Mesenchymal stem cell (in vitro differentiated cells and primary cell): ENCODE data around the gene EHD1.

ENCODE experiments used
- DNase-seq: peaks from one replicate; pipeline ENCODE4 v3.0.0-alpha.2; 2013
- H2AFZ ChIP-seq: one replicate; pipeline ENCODE4 v1.6.1; 2013; ENCODE audit warnings: low read depth, mild to moderate bottlenecking, control low read depth, inconsistent platforms, low read length, moderate library complexity
- H2AK5ac ChIP-seq: 2 replicates; pipeline ENCODE4 v1.6.1; 2013; ENCODE audit warnings: low read length, moderate library complexity, mild to moderate bottlenecking, inconsistent platforms; ENCODE audit not compliant: severe bottlenecking
- H2BK120ac ChIP-seq: one replicate; pipeline ENCODE4 v1.6.1; 2013; ENCODE audit warnings: low read depth, mild to moderate bottlenecking, inconsistent platforms, low read length, moderate library complexity
- H2BK12ac ChIP-seq, 2 experiments: one replicate each; pipeline ENCODE4 v1.6.1; 2013; ENCODE audit warnings: inconsistent platforms in 2 of 2, low read length in 2 of 2, mild to moderate bottlenecking in 2 of 2, moderate library complexity in 2 of 2, control low read depth in 1 of 2
- H2BK15ac ChIP-seq: one replicate; pipeline ENCODE4 v1.6.1; 2013; ENCODE audit warnings: mild to moderate bottlenecking, low read depth, inconsistent platforms; ENCODE audit not compliant: poor library complexity, severe bottlenecking
- H2BK5ac ChIP-seq: 2 replicates; pipeline ENCODE4 v1.6.1; 2013; ENCODE audit warnings: low read depth, mild to moderate bottlenecking, low read length, control low read depth, inconsistent platforms; ENCODE audit not compliant: poor library complexity, severe bottlenecking
- H3K14ac ChIP-seq, 2 experiments: one replicate each; pipeline ENCODE4 v1.6.1; 2013; ENCODE audit warnings: inconsistent platforms in 2 of 2, low read length in 2 of 2, control low read depth in 1 of 2, mild to moderate bottlenecking in 1 of 2, moderate library complexity in 1 of 2
- H3K18ac ChIP-seq, 2 experiments: one replicate each; pipeline ENCODE4 v1.6.1; 2013; ENCODE audit warnings: inconsistent platforms in 2 of 2, low read length in 2 of 2, control low read depth in 1 of 2, low read depth in 1 of 2, mild to moderate bottlenecking in 1 of 2
- H3K23ac ChIP-seq, 2 experiments: one replicate each; pipeline ENCODE4 v1.6.1; 2013; ENCODE audit warnings: inconsistent platforms in 2 of 2, low read length in 2 of 2, mild to moderate bottlenecking in 2 of 2, moderate library complexity in 2 of 2, control low read depth in 1 of 2
- H3K27ac ChIP-seq: 2 replicates; pipeline ENCODE4 v1.5.1; 2013; ENCODE audit warnings: mild to moderate bottlenecking, moderate library complexity, low read length, control low read depth, inconsistent platforms; ENCODE audit not compliant: poor library complexity, severe bottlenecking
- H3K27me3 ChIP-seq, 2 experiments: 2 replicates each; pipeline versions ENCODE4 v1.6.1 to v1.7.0; 2013; ENCODE audit warnings: low read length in 2 of 2, mild to moderate bottlenecking in 2 of 2, moderate library complexity in 2 of 2, control low read depth in 1 of 2, inconsistent platforms in 1 of 2; ENCODE audit not compliant: control insufficient read depth in 1 of 2, insufficient read depth in 1 of 2
- H3K36me3 ChIP-seq, 2 experiments: 2 replicates each; pipeline versions ENCODE4 v1.6.1 to v1.7.0; 2013; ENCODE audit warnings: low read length in 2 of 2, control low read depth in 1 of 2, inconsistent platforms in 1 of 2, low read depth in 1 of 2, mild to moderate bottlenecking in 1 of 2; ENCODE audit not compliant: insufficient read depth in 2 of 2, control insufficient read depth in 1 of 2
- H3K4ac ChIP-seq, 2 experiments: one replicate each; pipeline ENCODE4 v1.6.1; 2013; ENCODE audit warnings: inconsistent platforms in 2 of 2, low read length in 2 of 2, mild to moderate bottlenecking in 2 of 2, moderate library complexity in 2 of 2, control low read depth in 1 of 2, low read depth in 1 of 2
- H3K4me1 ChIP-seq: 2 replicates; pipeline ENCODE4 v1.6.1; 2013; ENCODE audit warnings: low read depth, low read length, control low read depth; ENCODE audit not compliant: control insufficient read depth, insufficient read depth
- H3K4me2 ChIP-seq: 2 replicates; pipeline ENCODE4 v1.6.1; 2013; ENCODE audit warnings: low read length, mild to moderate bottlenecking, inconsistent platforms; ENCODE audit not compliant: poor library complexity, severe bottlenecking
- H3K4me3 ChIP-seq, 2 experiments: 2 replicates each; pipeline versions ENCODE4 v1.5.1 to v1.7.0; 2013; ENCODE audit warnings: low read length in 2 of 2, mild to moderate bottlenecking in 2 of 2, control low read depth in 1 of 2, low read depth in 1 of 2; ENCODE audit not compliant: insufficient read depth in 1 of 2
- H3K79me1 ChIP-seq: replicated peaks from 2 replicates; pipeline ENCODE4 v1.6.1; 2013; ENCODE audit warnings: mild to moderate bottlenecking, control low read depth, low read length, inconsistent platforms; ENCODE audit not compliant: poor library complexity, severe bottlenecking
- H3K9ac ChIP-seq: 2 replicates; pipeline ENCODE4 v1.7.0; 2013; ENCODE audit warnings: mild to moderate bottlenecking, low read length, moderate library complexity
- H3K9me3 ChIP-seq: 2 replicates; pipeline ENCODE4 v1.7.0; 2013; ENCODE audit warnings: mild to moderate bottlenecking, low read length; ENCODE audit not compliant: control insufficient read depth
- H4K8ac ChIP-seq: one replicate; pipeline ENCODE4 v1.6.1; 2013; ENCODE audit warnings: inconsistent platforms, mild to moderate bottlenecking, low read length, moderate library complexity
- H4K91ac ChIP-seq: one replicate; pipeline ENCODE4 v1.6.1; 2013; ENCODE audit warnings: mild to moderate bottlenecking, low read length, inconsistent platforms
- WGBS: methylation state at CpG from one replicate; pipeline ENCODE4 v1.1.7; 2013; ENCODE audit warnings: mixed read lengths; 5-methylcytosine and 5-hydroxymethylcytosine counted together

The EHD1 gene

GRCh38 chr11:64803846-64804345 is 74.5 kb downstream of the EHD1 start:
- Histone ChIP-seq H3K36me3 (peaks cover 48 to 67% of the 10 kb centered on the region in 2 experiments), H3K27ac (peak overlapping the region; percentile 31), H3K18ac (peak overlapping the region; percentile 28 to 76), H3K4me2 (peak overlapping the region; percentile 88), H3K4me3 (peak overlapping the region in 1 of 2 experiments; percentile 85), H2BK12ac (no peak overlapping the region), H3K23ac (no peak overlapping the region), H2AFZ (no peak overlapping the region), H4K8ac (peak overlapping the region; percentile 19), H3K4me1 (peaks cover 27% of the 10 kb centered on the region), H3K79me1 (peaks cover 28% of the 10 kb centered on the region), H3K9ac (peak overlapping the region; percentile 85), H2BK5ac (no peak overlapping the region), H2BK120ac (peak overlapping the region; percentile 9), H4K91ac (no peak overlapping the region), H3K14ac (no peak overlapping the region), H3K27me3 (no peaks in the 10 kb centered on the region), H2AK5ac (peak overlapping the region; percentile 22), H3K9me3 (no peaks in the 10 kb centered on the region), H3K4ac (peak overlapping the region in 1 of 2 experiments; percentile 20), H2BK15ac (no peak overlapping the region)
- no peak for DNase-seq
- 39% methylated on average over 15 of the region's 15 CpGs for WGBS

GRCh38 chr11:64803158-64803845 is 75.1 kb downstream of the EHD1 start, which contains the start of gene MAP4K2:
MAP4K2 (minus strand) TSS chr11:64803214; CDS start chr11:64803149, 65 bp downstream.
- Histone ChIP-seq H3K4me3 (peak within 1 kb of the TSS; percentile 80 to 85), H3K4me2 (peak within 1 kb of the TSS; percentile 88)
- peak; percentile 93 for DNase-seq

GRCh38 chr11:64802370-64803157 is 75.9 kb downstream of the EHD1 start:
- Histone ChIP-seq H3K9ac (peak overlapping the region; percentile 55), H3K4me3 (peak overlapping the region; percentile 75 to 80), H3K4me1 (peaks cover 23% of the 10 kb centered on the region), H3K4ac (peak overlapping the region; percentile 66 to 74), H2AFZ (peak overlapping the region; percentile 21), H3K9me3 (no peaks in the 10 kb centered on the region), H3K18ac (peak overlapping the region; percentile 34 to 88), H3K14ac (peak overlapping the region in 1 of 2 experiments; percentile 37), H4K91ac (peak overlapping the region; percentile 44), H3K27ac (no peak overlapping the region), H2BK12ac (peak overlapping the region in 1 of 2 experiments; percentile 33), H2BK120ac (no peak overlapping the region), H3K36me3 (peaks cover 39 to 65% of the 10 kb centered on the region in 2 experiments), H3K79me1 (peaks cover 21% of the 10 kb centered on the region), H4K8ac (peak overlapping the region; percentile 88), H2BK15ac (peak overlapping the region; percentile 12), H3K23ac (no peak overlapping the region), H3K4me2 (peak overlapping the region; percentile 82), H3K27me3 (no peaks in the 10 kb centered on the region), H2AK5ac (no peak overlapping the region), H2BK5ac (no peak overlapping the region)
- 17% methylated on average over 29 of the region's 54 CpGs for WGBS
- DNase-seq, result peak; percentile 2

More at GRCh38 chr11:64803158-64803845, 75.1 kb downstream of the EHD1 start, which contains the start of gene MAP4K2:
- H3K4ac ChIP-seq, result peak within 1 kb of the TSS; percentile 66 to 74
- under 1% methylated on average over 11 of the region's 58 CpGs for WGBS
- no peaks in the 10 kb centered on the region for H3K9me3 ChIP-seq
- H2AK5ac ChIP-seq, result peak within 1 kb of the TSS; percentile 22
- H2BK120ac ChIP-seq, result peak within 1 kb of the TSS; percentile 9
- H3K79me1 ChIP-seq, result peaks cover 26% of the 10 kb centered on the region
- peak within 1 kb of the TSS; percentile 44 for H4K91ac ChIP-seq
- H3K9ac ChIP-seq, result peak within 1 kb of the TSS; percentile 85
- H3K27ac ChIP-seq, result peak within 1 kb of the TSS; percentile 36
- peak within 1 kb of the TSS; percentile 21 for H2AFZ ChIP-seq
- peaks cover 27% of the 10 kb centered on the region for H3K4me1 ChIP-seq
- H4K8ac ChIP-seq, result peak within 1 kb of the TSS; percentile 88
- no peaks in the 10 kb centered on the region for H3K27me3 ChIP-seq
- peak within 1 kb of the TSS in 1 of 2 experiments; percentile 37 for H3K14ac ChIP-seq
- peak within 1 kb of the TSS; percentile 71 to 88 for H3K18ac ChIP-seq
- peaks cover 47 to 71% of the 10 kb centered on the region in 2 experiments for H3K36me3 ChIP-seq
- H2BK12ac ChIP-seq, result peak within 1 kb of the TSS in 1 of 2 experiments; percentile 33
- H3K23ac ChIP-seq, result no peak within 1 kb of the TSS
- H2BK5ac ChIP-seq, result no peak within 1 kb of the TSS
- peak within 1 kb of the TSS; percentile 30 for H2BK15ac ChIP-seq
